H1 (cell line): Measurements from ENCODE around the gene TCF4. TPM values are rescaled to one million over a fixed set of nuclear protein-coding genes. Genes with fewer than 3 reads are reported as not detected.

ENCODE experiments used
- CTCF ChIA-PET: fragments of 300-600 bp; sonication (Branson Sonifier 250); formaldehyde crosslinking; loops from one replicate; lab custom pipeline; 2021; ENCODE audit not compliant: partially characterized antibody; lab: Charles Lee
- POLR2A ChIA-PET: fragments of 300-600 bp; sonication (Branson Sonifier 250); formaldehyde crosslinking; loops from one replicate; lab custom pipeline; 2021; ENCODE audit warnings: inconsistent platforms; ENCODE audit not compliant: partially characterized antibody; lab: Charles Lee
- DNase-seq, 2 experiments: peaks; one replicate each; pipeline versions ENCODE4 v3.0.0 to v3.0.0-alpha.2; 2010 to 2022; ENCODE audit warnings: low spot score in 2 of 2, low read depth in 1 of 2, mixed read lengths in 1 of 2
- FAIRE-seq: peaks from 2 replicates; lab custom pipeline; 2011; peaks lifted over from hg19 to GRCh38; lab: Jason Lieb, UNC
- H2AFZ ChIP-seq: 2 replicates; pipeline ENCODE4 v1.8.1; 2012; ENCODE audit warnings: low read length, inconsistent platforms
- H2AK5ac ChIP-seq: 2 replicates; pipeline ENCODE4 v1.6.1; 2013; ENCODE audit warnings: low read depth, low read length
- H2BK120ac ChIP-seq: replicated peaks from 2 replicates; pipeline ENCODE3; 2013; ENCODE audit warnings: low read depth, low read length, inconsistent platforms
- H2BK12ac ChIP-seq: 2 replicates; pipeline ENCODE4 v1.6.1; 2013; ENCODE audit warnings: low read depth, low read length
- H2BK15ac ChIP-seq: 2 replicates; pipeline ENCODE4 v1.6.1; 2013; ENCODE audit warnings: low read length
- H2BK20ac ChIP-seq: 2 replicates; pipeline ENCODE4 v1.6.1; 2013; ENCODE audit warnings: low read length
- H2BK5ac ChIP-seq: 2 replicates; pipeline ENCODE4 v1.6.1; 2013; ENCODE audit warnings: low read depth, low read length
- H3K14ac ChIP-seq: 2 replicates; pipeline ENCODE4 v1.6.1; 2013; ENCODE audit warnings: inconsistent platforms; ENCODE audit not compliant: insufficient read length
- H3K18ac ChIP-seq: 2 replicates; pipeline ENCODE4 v1.6.1; 2013; ENCODE audit warnings: low read length; ENCODE audit errors: extremely low read depth
- H3K23ac ChIP-seq: 2 replicates; pipeline ENCODE4 v1.6.1; 2013; ENCODE audit warnings: inconsistent platforms; ENCODE audit not compliant: insufficient read length
- H3K23me2 ChIP-seq: 2 replicates; pipeline ENCODE4 v1.6.1; 2013; ENCODE audit warnings: low read depth, low read length
- H3K27ac ChIP-seq: 2 replicates; pipeline ENCODE4 v1.6.1; 2011; ENCODE audit warnings: low read depth, low read length, inconsistent platforms
- H3K27me3 ChIP-seq, 4 experiments: replicated peaks in 1 of 4; 1 replicate in 1 of 4; 2 replicates in 3 of 4; pipeline versions ENCODE4 v1.6.1 to v1.8.1; 2011 to 2013; ENCODE audit warnings: low read length in 3 of 4, mild to moderate bottlenecking in 3 of 4, inconsistent platforms in 2 of 4, mixed read lengths in 2 of 4, moderate library complexity in 1 of 4; ENCODE audit not compliant: control insufficient read depth in 3 of 4, insufficient read depth in 3 of 4; ENCODE audit errors: extremely low read depth in 1 of 4
- H3K36me3 ChIP-seq, 4 experiments: 2 replicates each; pipeline versions ENCODE4 v1.6.1 to v1.8.1; 2011 to 2013; ENCODE audit warnings: mild to moderate bottlenecking in 4 of 4, low read length in 3 of 4, moderate library complexity in 2 of 4, control low read depth in 1 of 4, inconsistent platforms in 1 of 4; ENCODE audit not compliant: insufficient read depth in 4 of 4, control insufficient read depth in 2 of 4
- H3K4ac ChIP-seq: replicated peaks from 2 replicates; pipeline ENCODE3; 2013; ENCODE audit warnings: low read length, low read depth, mixed read lengths, inconsistent platforms; ENCODE audit not compliant: insufficient read length
- H3K4me1 ChIP-seq, 4 experiments: replicated peaks in 1 of 4; 1 replicate in 1 of 4; 2 replicates in 3 of 4; pipeline versions ENCODE4 v1.6.1 to v1.8.1; 2011 to 2013; ENCODE audit warnings: low read length in 3 of 4, inconsistent platforms in 2 of 4, mixed read lengths in 1 of 4; ENCODE audit not compliant: insufficient read depth in 4 of 4, control insufficient read depth in 3 of 4
- H3K4me2 ChIP-seq, 2 experiments: 2 replicates each; pipeline versions ENCODE4 v1.6.1 to v1.8.1; 2011 to 2013; ENCODE audit warnings: low read depth in 2 of 2, low read length in 2 of 2, control low read depth in 1 of 2, inconsistent platforms in 1 of 2, mild to moderate bottlenecking in 1 of 2; ENCODE audit not compliant: insufficient read depth in 1 of 2
- H3K4me3 ChIP-seq, 4 experiments: fragments of 200-600, 300-600 bp in 1 of 4; sonication (generic), shearing (Covaris generic), sonication (Bioruptor Twin) in 1 of 4; 2 replicates each; pipeline versions ENCODE4 v1.5.1 to v1.8.1; 2011 to 2016; ENCODE audit warnings: low read length in 4 of 4, low read depth in 3 of 4, control low read depth in 2 of 4, inconsistent platforms in 2 of 4, mild to moderate bottlenecking in 2 of 4, mixed read lengths in 1 of 4, moderate library complexity in 1 of 4; ENCODE audit not compliant: insufficient read depth in 2 of 4; ENCODE audit errors: extremely low read depth in 1 of 4
- H3K56ac ChIP-seq: replicated peaks from 2 replicates; pipeline ENCODE3; 2013; ENCODE audit warnings: low read depth, mild to moderate bottlenecking, mixed read lengths, low read length, inconsistent platforms; ENCODE audit not compliant: insufficient read length
- H3K79me1 ChIP-seq: 2 replicates; pipeline ENCODE4 v1.6.1; 2013; ENCODE audit warnings: low read depth, low read length, control low read depth
- H3K79me2 ChIP-seq, 2 experiments: 2 replicates each; pipeline versions ENCODE4 v1.6.1 to v1.8.1; 2012 to 2013; ENCODE audit warnings: low read length in 2 of 2, mild to moderate bottlenecking in 2 of 2, inconsistent platforms in 1 of 2; ENCODE audit not compliant: insufficient read depth in 2 of 2, control insufficient read depth in 1 of 2
- H3K9ac ChIP-seq, 4 experiments: replicated peaks in 1 of 4; 1 replicate in 1 of 4; 2 replicates in 3 of 4; pipeline versions ENCODE4 v1.6.1 to v1.8.1; 2011 to 2013; ENCODE audit warnings: low read depth in 3 of 4, low read length in 3 of 4, control low read depth in 2 of 4, mild to moderate bottlenecking in 2 of 4, moderate library complexity in 2 of 4, inconsistent platforms in 1 of 4; ENCODE audit errors: extremely low read depth in 1 of 4
- H3K9me3 ChIP-seq, 2 experiments: 2 replicates each; pipeline versions ENCODE4 v1.6.1 to v1.8.1; 2012 to 2013; ENCODE audit warnings: mild to moderate bottlenecking in 2 of 2, moderate library complexity in 2 of 2, control low read depth in 1 of 2, inconsistent platforms in 1 of 2, low read depth in 1 of 2, low read length in 1 of 2, mixed read lengths in 1 of 2; ENCODE audit not compliant: insufficient read depth in 2 of 2
- H4K20me1 ChIP-seq, 2 experiments: replicated peaks in 1 of 2; 2 replicates each; pipeline versions ENCODE3 to v1.8.1; 2011 to 2013; ENCODE audit warnings: inconsistent platforms in 2 of 2, low read length in 2 of 2, mild to moderate bottlenecking in 1 of 2; ENCODE audit not compliant: insufficient read depth in 2 of 2, control insufficient read depth in 1 of 2
- H4K5ac ChIP-seq: 2 replicates; pipeline ENCODE4 v1.6.1; 2013; ENCODE audit warnings: low read length, low read depth, mixed read lengths, inconsistent platforms; ENCODE audit not compliant: insufficient read length
- H4K8ac ChIP-seq: 2 replicates; pipeline ENCODE4 v1.8.0; 2013; ENCODE audit warnings: mild to moderate bottlenecking, moderate library complexity, low read length, inconsistent platforms; ENCODE audit not compliant: insufficient read depth; ENCODE audit errors: extremely low read depth
- H4K91ac ChIP-seq: replicated peaks from 2 replicates; pipeline ENCODE3; 2013; ENCODE audit warnings: low read length, mixed read lengths, inconsistent platforms; ENCODE audit not compliant: insufficient read length
- EGR1 ChIP-seq: IDR thresholded peaks from 2 replicates; pipeline ENCODE4 v1.6.1; 2011; ENCODE audit warnings: low read depth, low read length, borderline replicate concordance
- POU5F1 ChIP-seq: IDR thresholded peaks from 2 replicates; pipeline ENCODE4 v1.6.1; 2011; ENCODE audit warnings: low read depth, mild to moderate bottlenecking, low read length, moderate library complexity
- RAD21 ChIP-seq, 2 experiments: IDR thresholded peaks in 1 of 2; conservative IDR thresholded peaks in 1 of 2; 2 replicates each; pipeline ENCODE4 v1.6.1; 2011; ENCODE audit warnings: low read depth in 2 of 2, low read length in 2 of 2, improper control_type of control experiment in 1 of 2, inconsistent platforms in 1 of 2, mild to moderate bottlenecking in 1 of 2, moderate library complexity in 1 of 2
- TEAD4 ChIP-seq: IDR thresholded peaks from 2 replicates; pipeline ENCODE4 v1.6.1; 2012; ENCODE audit warnings: low read depth, low read length, inconsistent platforms, mixed read lengths
- WGBS, 2 experiments: shearing (Covaris generic) in 1 of 2; methylation state at CpG; one replicate each; pipeline versions ENCODE4 v1.1.6 to v1.1.7; 2013 to 2015; ENCODE audit warnings: low lambda C conversion rate in 2 of 2, mixed read lengths in 2 of 2, inconsistent platforms in 1 of 2, low coverage in 1 of 2, missing lambda C conversion rate in 1 of 2; ENCODE audit not compliant: insufficient replicate concordance in 2 of 2, insufficient coverage in 1 of 2, insufficient read length in 1 of 2; ENCODE audit errors: extremely low coverage in 1 of 2, missing lambda C conversion rate in 1 of 2; 5-methylcytosine and 5-hydroxymethylcytosine counted together
- polyA plus RNA-seq, 7 experiments: library from polyadenylated mRNA; depleted of rRNA in 3 of 7; stranded (reverse) in 5 of 7; unstranded in 2 of 7; fragments of >200 nt in 5 of 7; fragments of 200-250 nt in 2 of 7; gene quantifications; 1 replicate in 5 of 7; 2 replicates in 1 of 7; 4 replicates in 1 of 7; pipeline versions ENCODE4 v1.2.1 to v1.2.3, GENCODE V29; 2011 to 2013; ENCODE audit warnings: missing spikeins in 2 of 7, mixed read lengths in 2 of 7
- total RNA-seq: library from RNA; stranded (reverse); fragmentation: NEBNext Ultra II Directional; extraction: Animal tissue kit (Norgen Biotek cat#: 25700); gene quantifications from 2 replicates; pipeline ENCODE4 v1.2.1, GENCODE V29; 2021

TCF4 gene
- total and polyA plus RNA-seq, 2 of the 8 experiments (the other 6 are each of a cell fraction or from before 2014, with no cell fraction given), result 59.3 to 118 TPM

DNA sequence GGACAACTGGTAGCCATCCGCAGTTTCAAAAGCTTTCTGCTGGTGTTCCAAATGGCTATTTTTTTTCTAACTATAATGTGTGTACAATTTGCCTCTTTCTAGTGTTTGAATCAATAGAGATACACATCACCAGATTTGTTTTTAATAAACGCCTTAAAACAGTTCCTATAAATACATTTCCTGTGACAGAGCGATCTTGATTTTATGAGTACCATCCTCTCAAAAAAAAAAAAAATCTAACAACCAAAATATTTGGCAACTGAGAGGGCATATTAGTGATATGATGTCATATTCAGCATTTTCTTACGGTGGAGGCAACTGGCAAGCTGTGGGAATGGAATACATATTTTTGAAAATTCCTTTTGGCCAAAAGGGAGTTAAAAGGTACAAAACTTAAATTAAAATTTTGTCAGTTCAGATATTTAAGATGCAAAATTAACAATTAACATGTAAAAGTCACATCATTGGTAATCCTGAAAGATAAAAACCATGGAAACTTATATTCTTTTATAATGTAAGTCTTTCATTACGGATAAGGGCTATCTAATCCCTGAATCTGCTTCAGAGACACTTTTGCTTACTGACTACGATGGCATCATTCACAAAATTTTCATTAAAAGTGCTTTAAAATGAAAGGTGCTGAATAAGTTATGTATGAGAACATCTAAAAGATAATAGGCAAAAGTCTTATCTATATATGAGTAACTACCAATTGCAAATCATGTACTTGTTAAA, 268.4 kb downstream of the TCF4 start:
- Histone ChIP-seq H3K36me3 (no peaks in the 10 kb centered on the region), H3K23ac (no peak overlapping the region), H2BK20ac (no peak overlapping the region), H3K79me2 (peaks cover 0 to 48% of the 10 kb centered on the region in 2 experiments; a peak in 2 of 4 replicates), H3K27ac (no peak overlapping the region), H2BK15ac (no peak overlapping the region), H3K79me1 (no peaks in the 10 kb centered on the region), H3K4me1 (peaks cover 0 to 12% (median 7%) of the 10 kb centered on the region in 4 experiments; a peak in 4 of 7 replicates), H4K5ac (no peak overlapping the region), H4K91ac (no peak overlapping the region), H3K9me3 (no peaks in the 10 kb centered on the region), H2AK5ac (no peak overlapping the region), H3K27me3 (no peaks in the 10 kb centered on the region), H2BK12ac (no peak overlapping the region), H3K56ac (no peak overlapping the region), H3K4ac (no peak overlapping the region), H3K18ac (no peak overlapping the region), H3K23me2 (peaks cover 7% of the 10 kb centered on the region), H2BK5ac (no peak overlapping the region), H3K14ac (no peak overlapping the region), H3K4me3 (no peak overlapping the region), H2AFZ (no peak overlapping the region), H3K4me2 (no peak overlapping the region), H2BK120ac (no peak overlapping the region), H3K9ac (no peak overlapping the region), H4K20me1 (peaks cover 4% of the 10 kb centered on the region in 2 experiments), H4K8ac (no peak overlapping the region)
- ChIA-PET POLR2A (no interaction called here), CTCF (interaction anchor here (1.2 kb wide), 1 partner anchor 18 kb away, joined by 3 read pairs; no protein-coding TSS in a partner anchor)
- no peak for FAIRE-seq
- DNase-seq, result no peak
- 91% methylated on average over 6 of the region's 6 CpGs; no CpG with 5 or more reads in 1 of the 2 experiments for WGBS, 2 experiments
- TF ChIP-seq EGR1 (no peak), POU5F1 (no peak), TEAD4 (no peak), RAD21 (IDR thresholded peaks at IDR 0.05 in 1 of 2, conservative IDR thresholded peaks at IDR 0.05 in 1 of 2; ENCODE audit: low read depth in 2 of 2, low read length in 2 of 2) (no peak)
